GM04504 (cell line): Measurements from ENCODE around the gene WDR54.
"Not testable (repeated sequence)": the region's sequence is repeated elsewhere in the genome, so short reads cannot be mapped to it uniquely, and the experiment has no call there.

Experiments
- DNase-seq: peaks from one replicate; pipeline ENCODE4 v3.0.0-alpha.2; 2012; ENCODE audit warnings: low read depth

Gene WDR54

DNA sequence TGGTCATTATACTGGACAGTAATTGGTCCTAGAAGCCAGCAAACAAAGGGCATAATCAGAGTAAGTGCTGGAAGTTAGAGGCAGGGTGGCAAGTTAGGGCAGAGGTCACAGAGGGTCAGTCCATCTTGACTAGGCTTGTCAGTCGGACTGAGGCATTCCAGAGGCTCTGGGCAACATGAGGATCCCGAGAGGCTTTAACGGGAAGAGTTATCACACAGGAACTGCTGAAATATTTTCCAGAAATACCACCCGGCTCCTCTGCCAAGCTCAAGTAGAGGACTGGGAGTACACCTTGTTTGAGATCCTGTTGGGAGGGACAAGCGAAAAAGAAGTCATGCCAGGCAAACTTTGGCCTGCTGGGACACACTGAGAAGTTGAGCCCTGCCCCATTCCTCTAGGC, 13.8 kb upstream of the WDR54 start:
- DNase-seq, result no peak

DNA sequence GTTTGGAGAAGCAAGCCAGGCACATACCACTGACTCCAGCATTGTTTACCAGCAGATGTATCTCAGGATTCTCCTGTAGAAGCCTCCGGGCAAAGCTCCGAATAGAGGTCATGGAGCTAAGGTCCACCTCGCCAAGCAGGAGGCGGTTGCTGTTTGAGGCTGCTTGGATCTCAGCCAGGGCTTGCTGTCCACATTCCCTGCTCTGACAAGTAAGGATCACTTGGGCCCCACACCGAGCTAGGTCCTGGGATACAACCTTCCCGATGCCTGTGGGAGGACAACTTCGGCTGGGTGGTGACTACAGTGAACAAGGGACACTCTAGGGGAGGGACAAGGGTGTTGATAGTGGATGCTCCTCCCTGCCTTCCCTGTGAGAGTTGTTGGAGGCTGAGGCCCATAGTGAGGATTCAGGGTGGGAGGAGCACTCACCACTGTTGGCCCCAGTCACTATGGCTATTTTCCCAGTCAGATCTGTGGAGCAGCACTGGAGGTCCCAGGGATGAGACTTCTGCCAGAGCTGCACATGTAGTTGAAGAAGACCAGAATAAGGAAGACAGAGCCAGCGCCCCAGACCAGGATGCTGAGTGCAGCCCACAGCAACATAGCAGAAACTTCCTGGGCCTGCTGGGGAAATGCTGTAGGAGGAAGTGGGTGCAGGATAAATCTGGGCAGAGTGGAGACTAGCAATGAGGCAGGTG, 8.4 kb upstream of the WDR54 start:
- no peak for DNase-seq

GRCh38 chr2:74414441-74414840, 7.1 kb upstream of the WDR54 start:
- no peak for DNase-seq

DNA sequence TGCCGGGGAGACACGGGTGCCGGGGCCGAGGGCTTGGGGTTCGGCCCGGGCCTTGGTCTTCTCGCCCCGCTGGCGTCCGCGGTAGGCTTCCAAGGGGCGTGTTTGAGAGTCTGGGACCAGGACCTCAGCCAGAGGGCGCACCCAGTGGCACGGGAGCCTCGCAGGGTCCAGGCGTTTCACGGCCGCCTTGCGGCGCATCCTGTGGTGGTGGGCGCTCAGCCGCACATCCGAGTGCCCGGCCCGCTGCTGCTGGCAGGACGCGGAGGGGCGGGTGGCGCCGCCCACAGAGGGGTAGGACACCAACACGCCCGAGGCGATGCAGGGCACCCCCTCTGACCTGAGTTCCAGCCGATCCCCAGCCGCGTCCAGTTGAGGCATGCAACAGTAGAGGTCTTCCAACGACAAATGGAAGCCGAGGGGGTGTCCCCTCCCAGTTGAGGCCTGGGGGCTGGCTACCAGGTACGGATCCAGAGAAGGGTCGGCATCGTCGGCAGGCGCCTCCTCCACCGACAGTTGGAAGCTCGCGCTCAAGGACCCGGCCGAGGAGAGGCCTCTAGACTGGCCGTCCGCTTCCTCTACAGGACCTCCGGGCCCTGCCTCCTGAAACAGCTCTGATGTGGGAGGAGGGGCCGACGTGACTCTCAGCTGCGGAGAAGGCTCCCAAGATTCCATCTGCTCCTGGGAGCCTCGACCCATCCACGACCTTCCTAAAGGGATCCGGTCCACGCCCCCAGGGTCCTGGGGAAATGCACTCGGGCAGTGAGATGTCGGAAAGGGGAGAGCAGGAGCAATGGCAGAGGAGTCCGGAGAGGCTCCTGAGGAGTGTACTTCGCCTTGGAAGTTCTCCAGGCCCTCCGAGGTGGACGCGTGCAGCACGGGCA, 6.4 kb upstream of the WDR54 start:
- DNase-seq, result peak; percentile 16

- DNase-seq, result no peak
Observed at GRCh38 chr2:74415762-74416395, 5.7 kb upstream of the WDR54 start.

GRCh38 chr2:74416778-74417177, 4.8 kb upstream of the WDR54 start:
- DNase-seq, result no peak

- DNase-seq, result no peak
Observed at GRCh38 chr2:74417197-74417596, 4.3 kb upstream of the WDR54 start.

DNA sequence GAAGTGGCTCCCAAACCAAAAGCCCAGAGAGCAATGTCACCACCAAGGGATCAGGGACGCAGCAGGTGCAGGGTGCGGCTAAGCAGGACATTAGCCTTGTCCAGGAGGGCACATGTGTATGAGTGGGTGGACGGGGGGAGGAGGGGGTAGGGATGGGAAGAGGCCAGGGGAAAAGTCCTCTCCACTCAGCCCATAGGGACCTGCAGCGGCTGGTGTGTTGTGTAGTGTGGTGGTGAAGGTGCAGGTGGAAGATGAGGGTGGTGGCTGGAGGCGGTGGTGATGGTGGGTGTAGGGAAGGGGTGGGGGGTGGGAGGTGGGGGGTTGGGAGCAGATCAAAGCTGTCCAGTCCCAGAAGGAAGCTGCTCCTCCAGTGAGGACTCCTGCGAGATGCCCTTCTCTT, 3.8 kb upstream of the WDR54 start:
- no peak for DNase-seq

DNA sequence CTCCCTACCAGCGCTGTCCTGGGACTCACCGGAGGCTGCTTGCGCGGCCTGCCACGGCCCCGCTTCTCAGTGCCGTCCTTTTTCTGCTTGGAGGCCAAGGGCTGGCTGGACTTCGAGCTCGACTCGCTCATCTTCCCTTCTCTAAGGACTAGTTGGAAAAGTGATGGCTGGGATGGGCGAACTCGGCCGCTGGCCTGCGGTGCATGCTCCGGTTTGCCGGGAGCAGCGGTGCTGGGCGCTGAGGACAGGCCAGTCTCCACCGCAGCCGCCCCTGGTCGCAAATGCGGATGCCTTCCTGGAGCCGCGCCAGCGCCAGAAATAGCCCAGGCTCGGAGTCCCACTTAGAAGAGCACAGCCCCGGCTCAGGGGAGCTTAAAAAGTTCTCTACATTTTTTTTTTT, 3.2 kb upstream of the WDR54 start:
- DNase-seq, result no peak

DNA sequence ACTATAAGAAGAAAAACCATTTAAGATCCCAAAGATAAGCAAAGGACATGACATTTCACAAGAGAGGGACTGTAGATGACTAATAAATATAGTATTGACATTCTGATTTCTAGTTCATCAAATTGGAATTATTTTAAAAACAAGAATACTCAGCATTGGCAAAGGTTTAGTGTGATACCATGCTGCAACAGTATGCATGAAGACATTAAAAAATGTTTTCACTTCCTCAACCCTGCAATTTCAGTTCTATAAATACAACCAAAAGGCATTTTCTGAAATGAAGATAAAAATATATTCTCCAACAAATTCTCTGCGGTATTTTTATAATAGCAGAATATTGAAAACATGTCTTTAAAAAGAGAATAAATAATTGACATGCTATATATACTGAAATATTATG, 2.2 kb upstream of the WDR54 start:
- no peak for DNase-seq

GRCh38 chr2:74420006-74420405, 1.5 kb upstream of the WDR54 start:
- DNase-seq, result no peak

- DNase-seq, result not testable (repeated sequence)
Observed at GRCh38 chr2:74420443-74421103, 957 bp upstream of the WDR54 start.

DNA sequence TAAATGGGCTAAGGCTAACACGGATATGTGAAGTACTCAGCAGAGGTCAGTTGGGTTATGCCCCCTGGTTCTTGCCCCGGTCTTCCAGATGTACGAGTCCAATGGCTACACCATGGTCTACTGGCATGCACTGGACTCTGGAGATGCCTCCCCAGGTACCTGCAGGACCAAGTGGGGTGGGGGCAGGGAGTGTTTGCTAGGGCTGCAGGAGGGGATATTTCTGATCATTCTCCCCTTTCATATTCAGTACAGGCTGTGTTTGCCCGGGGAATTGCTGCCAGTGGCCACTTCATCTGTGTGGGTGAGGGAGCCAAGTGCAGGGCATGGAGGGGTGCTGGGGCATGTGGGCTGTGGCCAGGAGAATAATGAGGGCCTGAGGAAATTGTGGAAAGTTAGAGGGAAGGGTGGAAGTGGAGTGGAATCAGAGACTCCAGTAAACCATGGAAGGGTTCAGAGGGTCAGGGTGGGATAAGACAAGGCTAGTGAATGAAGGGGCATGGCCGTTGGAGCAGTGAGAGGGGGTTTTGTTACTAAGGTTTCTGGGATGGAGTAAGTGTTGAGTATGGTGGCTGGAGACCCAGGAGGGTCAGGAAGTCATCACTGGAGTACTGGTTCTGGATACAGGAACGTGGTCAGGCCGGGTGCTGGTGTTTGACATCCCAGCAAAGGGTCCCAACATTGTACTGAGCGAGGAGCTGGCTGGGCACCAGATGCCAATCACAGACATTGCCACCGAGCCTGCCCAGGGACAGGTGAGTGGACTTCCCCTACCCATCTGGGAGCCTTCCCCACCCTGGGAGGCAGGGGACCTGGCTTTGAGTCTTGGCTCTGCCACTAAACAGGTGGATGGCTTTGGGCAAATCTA, 1.9 kb downstream of the WDR54 start:
- no peak for DNase-seq

DNA sequence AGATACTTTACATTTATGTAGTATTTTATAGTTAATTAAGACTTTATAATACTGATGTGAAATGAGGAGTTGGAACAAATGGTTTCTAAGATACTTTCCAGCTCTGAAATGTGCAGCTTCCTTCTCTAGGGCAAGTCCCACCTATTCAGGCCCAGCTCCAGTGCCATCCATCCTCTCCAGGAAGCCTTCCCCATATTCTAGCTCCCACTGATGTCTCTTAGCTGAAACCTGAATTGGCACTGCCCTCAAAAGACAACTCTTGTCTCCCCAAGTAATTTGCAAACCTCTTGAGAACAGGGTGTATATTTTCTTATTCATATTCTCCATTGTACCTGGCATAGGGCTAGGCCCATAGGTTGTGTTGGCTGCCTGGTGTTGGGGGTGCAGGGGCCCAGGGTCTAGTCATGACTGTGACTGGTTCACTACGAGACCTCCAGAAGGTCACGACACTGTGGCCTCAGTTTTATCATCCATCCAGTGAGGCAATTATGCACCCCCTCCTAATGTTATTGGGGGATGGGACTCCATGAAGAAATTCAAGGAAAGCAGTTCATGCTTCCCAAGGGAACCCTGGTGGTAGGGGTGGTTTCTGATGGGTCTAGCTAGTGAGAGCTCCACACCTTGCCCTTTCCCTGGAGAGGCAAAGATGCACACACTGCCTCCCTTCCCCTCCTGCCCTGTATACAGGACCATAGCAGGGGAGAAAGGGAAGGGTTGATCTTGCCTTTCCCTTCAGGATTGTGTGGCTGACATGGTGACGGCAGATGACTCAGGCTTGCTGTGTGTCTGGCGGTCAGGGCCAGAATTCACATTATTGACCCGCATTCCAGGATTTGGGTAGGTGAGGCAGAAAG, 2.8 kb downstream of the WDR54 start:
- no peak for DNase-seq

DNA sequence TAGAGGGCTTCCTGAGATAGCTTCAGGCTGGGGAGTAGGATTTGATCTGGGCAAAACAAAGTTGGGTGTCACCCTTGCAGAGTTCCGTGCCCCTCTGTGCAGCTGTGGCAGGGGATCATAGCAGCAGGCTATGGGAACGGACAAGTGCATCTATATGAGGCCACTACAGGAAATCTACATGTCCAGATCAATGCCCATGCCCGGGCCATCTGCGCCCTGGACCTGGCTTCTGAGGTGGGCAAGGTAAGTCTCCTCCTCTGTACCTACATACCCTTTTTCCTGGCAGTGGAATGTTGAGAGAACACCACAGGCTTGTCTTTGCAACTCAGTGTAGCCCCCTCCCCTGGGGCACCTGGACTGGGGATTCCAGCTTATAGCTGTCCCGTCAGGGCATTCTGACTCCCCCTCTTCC, 3.5 kb downstream of the WDR54 start:
- no peak for DNase-seq

DNA sequence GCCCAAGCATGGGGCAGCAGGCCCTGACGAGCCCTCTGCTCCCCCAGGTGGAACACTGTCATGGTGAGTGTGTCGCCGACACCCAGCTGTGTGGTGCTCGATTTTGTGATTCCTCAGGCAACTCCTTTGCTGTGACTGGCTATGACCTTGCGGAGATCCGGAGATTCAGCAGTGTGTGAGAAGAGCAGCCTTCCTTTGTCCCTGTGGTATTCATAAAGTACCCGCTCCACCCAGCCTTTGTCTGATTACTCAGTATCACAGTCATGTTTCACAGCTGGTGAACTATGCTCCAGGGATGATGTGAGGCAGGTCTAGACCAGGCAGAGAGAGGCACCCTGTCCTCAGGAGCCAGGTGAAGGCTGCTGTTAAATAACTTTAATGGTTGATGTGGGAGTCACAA, 4.0 kb downstream of the WDR54 start:
- no peak for DNase-seq

- DNase-seq, result no peak
Observed at GRCh38 chr2:74426181-74426758, 4.7 kb downstream of the WDR54 start.

- DNase-seq, result no peak
Observed at GRCh38 chr2:74427551-74427950, 6.0 kb downstream of the WDR54 start.

DNA sequence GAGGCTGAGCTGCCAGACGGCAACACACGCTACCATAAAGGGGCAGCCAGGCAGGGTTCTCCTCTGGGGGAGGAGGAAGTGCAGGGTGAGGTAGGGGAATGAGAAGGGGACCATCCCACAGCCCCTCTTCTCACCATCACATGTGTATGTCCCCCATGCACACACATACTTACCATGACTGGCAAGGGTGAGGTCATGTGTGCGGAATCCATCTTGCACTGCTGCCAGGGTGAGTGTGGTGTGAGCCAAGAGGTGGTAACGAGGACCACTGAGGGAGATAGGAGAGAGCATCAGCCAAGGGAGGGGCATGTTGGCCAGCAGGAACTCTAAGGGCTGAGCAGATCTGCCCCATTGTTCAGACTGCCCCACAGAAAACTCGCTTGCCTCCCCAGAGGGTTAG, 7.1 kb downstream of the WDR54 start:
- DNase-seq, result no peak
